MM.1S (cell line): ENCODE data around the gene VPS45.

Source experiments
- EZH2 ChIP-seq: fragments of 300-600 bp; sonication (generic); optimal IDR thresholded peaks from 2 replicates; pipeline ENCODE3; 2017; ENCODE audit warnings: low read depth, mild to moderate bottlenecking, antibody characterized with exemption, low read length, mixed read lengths
- EZH2phosphoT487 ChIP-seq: fragments of 300-600 bp; sonication (generic); IDR thresholded peaks from 2 replicates; pipeline ENCODE4 v1.6.1; 2018; ENCODE audit warnings: antibody characterized with exemption, low read length
- TF ChIP-seq, protein P1 (sequence below): fragments of 300-600 bp; sonication (generic); IDR thresholded peaks from 2 replicates; pipeline ENCODE4 v1.5.1; 2016; ENCODE audit warnings: antibody characterized with exemption, low read length, mixed read lengths

DNA sequence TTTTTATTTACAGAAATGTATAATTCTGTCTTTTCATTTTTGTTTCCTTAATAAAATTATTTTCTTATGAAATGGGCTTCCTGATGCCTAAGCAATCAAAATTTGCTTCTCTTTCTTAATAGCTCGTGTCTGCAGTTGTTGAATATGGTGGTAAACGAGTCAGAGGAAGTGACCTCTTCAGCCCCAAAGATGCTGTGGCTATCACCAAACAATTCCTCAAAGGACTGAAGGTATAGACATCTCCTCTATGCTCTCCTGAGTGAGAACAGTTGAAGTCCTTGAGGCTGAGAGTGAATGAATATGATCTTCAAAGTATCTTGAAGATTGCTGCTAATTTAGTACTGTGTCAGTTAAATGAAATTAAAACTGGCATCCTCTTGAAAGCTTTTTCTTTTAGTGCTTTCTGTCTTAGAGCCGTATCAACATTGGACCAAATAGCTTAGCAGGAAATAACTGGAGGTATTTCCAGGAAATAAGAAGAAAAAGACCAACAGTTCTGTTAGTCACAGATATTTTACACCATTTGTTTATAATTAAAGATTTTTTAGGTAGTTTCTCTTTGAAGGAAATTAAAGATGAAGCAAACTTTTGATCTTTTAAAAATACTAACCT lies 24.7 kb downstream of the VPS45 start:
- TF ChIP-seq, protein P1, sequence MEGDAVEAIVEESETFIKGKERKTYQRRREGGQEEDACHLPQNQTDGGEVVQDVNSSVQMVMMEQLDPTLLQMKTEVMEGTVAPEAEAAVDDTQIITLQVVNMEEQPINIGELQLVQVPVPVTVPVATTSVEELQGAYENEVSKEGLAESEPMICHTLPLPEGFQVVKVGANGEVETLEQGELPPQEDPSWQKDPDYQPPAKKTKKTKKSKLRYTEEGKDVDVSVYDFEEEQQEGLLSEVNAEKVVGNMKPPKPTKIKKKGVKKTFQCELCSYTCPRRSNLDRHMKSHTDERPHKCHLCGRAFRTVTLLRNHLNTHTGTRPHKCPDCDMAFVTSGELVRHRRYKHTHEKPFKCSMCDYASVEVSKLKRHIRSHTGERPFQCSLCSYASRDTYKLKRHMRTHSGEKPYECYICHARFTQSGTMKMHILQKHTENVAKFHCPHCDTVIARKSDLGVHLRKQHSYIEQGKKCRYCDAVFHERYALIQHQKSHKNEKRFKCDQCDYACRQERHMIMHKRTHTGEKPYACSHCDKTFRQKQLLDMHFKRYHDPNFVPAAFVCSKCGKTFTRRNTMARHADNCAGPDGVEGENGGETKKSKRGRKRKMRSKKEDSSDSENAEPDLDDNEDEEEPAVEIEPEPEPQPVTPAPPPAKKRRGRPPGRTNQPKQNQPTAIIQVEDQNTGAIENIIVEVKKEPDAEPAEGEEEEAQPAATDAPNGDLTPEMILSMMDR: no peak
- no peak for TF ChIP-seq EZH2
- TF ChIP-seq EZH2phosphoT487: no peak
